PC-3 (cell line): ENCODE results near the gene CCNT1. TPM values are rescaled to one million over a fixed set of nuclear protein-coding genes. Genes with fewer than 3 reads are reported as not detected.
"Not testable (repeated sequence)": the region's sequence is repeated elsewhere in the genome, so short reads cannot be mapped to it uniquely, and the experiment has no call there.

Experiments used
- ATAC-seq: fragments of 200-7000 bp; cut with Tn5 transposase; 2 replicates; pipeline ENCODE4 v1.9.1; 2020; ENCODE audit warnings: mild to moderate bottlenecking, moderate library complexity
- BruUV-seq: library from RNA; stranded (reverse); fragments of 400-500 nt; replicated peaks from 2 replicates; lab custom pipeline; 2021; lab: Mats Ljungman, UMichigan
- CTCF ChIA-PET: fragments of 300-600 bp; sonication (Branson Sonifier 250); formaldehyde crosslinking; loops from one replicate; lab custom pipeline; 2022; ENCODE audit warnings: antibody characterized with exemption; lab: Charles Lee
- POLR2A ChIA-PET: fragments of 300-600 bp; sonication (Branson Sonifier 250); formaldehyde crosslinking; loops from one replicate; lab custom pipeline; 2022; ENCODE audit warnings: antibody characterized with exemption; ENCODE audit not compliant: unreplicated experiment; lab: Charles Lee
- DNase-seq: peaks from one replicate; pipeline ENCODE4 v3.0.0-alpha.2; 2015
- H2AFZ ChIP-seq: fragments of 300-600 bp; sonication (generic); 2 replicates; pipeline ENCODE4 v1.6.0; 2016; ENCODE audit warnings: antibody characterized with exemption, low read length
- H3F3A ChIP-seq: fragments of 300-600 bp; sonication (generic); one replicate; pipeline ENCODE4 v1.6.0; 2017; ENCODE audit warnings: antibody characterized with exemption, low read length, control low read depth, mild to moderate bottlenecking; ENCODE audit not compliant: unreplicated experiment
- H3K27ac ChIP-seq: fragments of 300-600 bp; sonication (generic); 2 replicates; pipeline ENCODE4 v1.5.1; 2016; ENCODE audit warnings: mild to moderate bottlenecking, low read length
- H3K27me3 ChIP-seq: fragments of 300-600 bp; sonication (generic); 2 replicates; pipeline ENCODE4 v1.6.1; 2016; ENCODE audit warnings: low read length, mixed read lengths
- H3K36me3 ChIP-seq: fragments of 300-600 bp; sonication (generic); 2 replicates; pipeline ENCODE4 v1.6.1; 2016; ENCODE audit warnings: low read depth, mixed run types, low read length, mixed read lengths
- H3K4me1 ChIP-seq: fragments of 300-600 bp; sonication (generic); 2 replicates; pipeline ENCODE4 v1.5.1; 2016; ENCODE audit warnings: low read length; ENCODE audit not compliant: insufficient read depth
- H3K4me2 ChIP-seq: fragments of 300-600 bp; sonication (generic); 2 replicates; pipeline ENCODE4 v1.6.0; 2016; ENCODE audit warnings: low read length
- H3K4me3 ChIP-seq: fragments of 300-600 bp; sonication (generic); 2 replicates; pipeline ENCODE4 v1.5.1; 2016; ENCODE audit warnings: mild to moderate bottlenecking, low read length, mixed read lengths
- H3K79me2 ChIP-seq: fragments of 300-600 bp; sonication (generic); 2 replicates; pipeline ENCODE4 v1.6.1; 2017; ENCODE audit warnings: low read length, mixed read lengths
- H3K9ac ChIP-seq: fragments of 300-600 bp; sonication (generic); 2 replicates; pipeline ENCODE4 v1.6.0; 2016; ENCODE audit warnings: mild to moderate bottlenecking, low read length
- H3K9me2 ChIP-seq: fragments of 300-600 bp; sonication (generic); replicated peaks from 2 replicates; pipeline ENCODE4 v1.6.1; 2016; ENCODE audit warnings: mixed run types, low read length, mixed read lengths
- H3K9me3 ChIP-seq: fragments of 300-600 bp; sonication (generic); 2 replicates; pipeline ENCODE4 v1.6.1; 2016; ENCODE audit warnings: low read length, mixed read lengths
- H4K20me1 ChIP-seq: fragments of 300-600 bp; sonication (generic); 2 replicates; pipeline ENCODE4 v1.6.1; 2016; ENCODE audit warnings: low read length, mixed read lengths
- EZH2 ChIP-seq: fragments of 300-600 bp; sonication (generic); IDR thresholded peaks from one replicate; pipeline ENCODE4 v1.6.1; 2017; ENCODE audit warnings: antibody characterized with exemption, mild to moderate bottlenecking, low read length; ENCODE audit not compliant: unreplicated experiment
- EZH2phosphoT487 ChIP-seq: fragments of 300-600 bp; sonication (generic); IDR thresholded peaks from 2 replicates; pipeline ENCODE4 v1.6.1; 2018; ENCODE audit warnings: mild to moderate bottlenecking, antibody characterized with exemption, low read length, borderline replicate concordance
- intact Hi-C: fragments of 100-400 bp; cut with micrococcal nuclease; formaldehyde crosslinking; loops from 2 replicates; pipeline ENCODE4 v1.9.0; 2023
- total RNA-seq: library from RNA; depleted of rRNA; stranded (reverse); fragments of >200 nt; gene quantifications from 2 replicates; pipeline ENCODE4 v1.2.3, GENCODE V29; 2014
- TF ChIP-seq, protein P1 (sequence below): fragments of 300-600 bp; sonication (generic); conservative IDR thresholded peaks from 2 replicates; pipeline ENCODE4 v1.5.1; 2017; ENCODE audit warnings: antibody characterized with exemption, low read depth, mild to moderate bottlenecking, low read length

CCNT1 gene
- total RNA-seq, 1 experiment from 2014 or later, result 20.7 TPM

- no peaks in the 10 kb centered on the region for H3F3A ChIP-seq
- H4K20me1 ChIP-seq, result peaks cover 26% of the 10 kb centered on the region
- peak overlapping the region; percentile 94 for H3K4me3 ChIP-seq
- H3K4me2 ChIP-seq, result peak overlapping the region; percentile 100
- DNase-seq (no peak), ATAC-seq (no peak)
- ChIA-PET POLR2A (no interaction called here), CTCF (no interaction called here)
- H2AFZ ChIP-seq, result peak overlapping the region; percentile 80
- H3K4me1 ChIP-seq, result peaks cover 18% of the 10 kb centered on the region
- peak overlapping the region; percentile 98 for H3K9ac ChIP-seq
- H3K27me3 ChIP-seq, result no peaks in the 10 kb centered on the region
- no peak for TF ChIP-seq EZH2phosphoT487
- TF ChIP-seq, protein P1, sequence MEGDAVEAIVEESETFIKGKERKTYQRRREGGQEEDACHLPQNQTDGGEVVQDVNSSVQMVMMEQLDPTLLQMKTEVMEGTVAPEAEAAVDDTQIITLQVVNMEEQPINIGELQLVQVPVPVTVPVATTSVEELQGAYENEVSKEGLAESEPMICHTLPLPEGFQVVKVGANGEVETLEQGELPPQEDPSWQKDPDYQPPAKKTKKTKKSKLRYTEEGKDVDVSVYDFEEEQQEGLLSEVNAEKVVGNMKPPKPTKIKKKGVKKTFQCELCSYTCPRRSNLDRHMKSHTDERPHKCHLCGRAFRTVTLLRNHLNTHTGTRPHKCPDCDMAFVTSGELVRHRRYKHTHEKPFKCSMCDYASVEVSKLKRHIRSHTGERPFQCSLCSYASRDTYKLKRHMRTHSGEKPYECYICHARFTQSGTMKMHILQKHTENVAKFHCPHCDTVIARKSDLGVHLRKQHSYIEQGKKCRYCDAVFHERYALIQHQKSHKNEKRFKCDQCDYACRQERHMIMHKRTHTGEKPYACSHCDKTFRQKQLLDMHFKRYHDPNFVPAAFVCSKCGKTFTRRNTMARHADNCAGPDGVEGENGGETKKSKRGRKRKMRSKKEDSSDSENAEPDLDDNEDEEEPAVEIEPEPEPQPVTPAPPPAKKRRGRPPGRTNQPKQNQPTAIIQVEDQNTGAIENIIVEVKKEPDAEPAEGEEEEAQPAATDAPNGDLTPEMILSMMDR, result no peak
- TF ChIP-seq EZH2, result no peak
- H3K9me3 ChIP-seq, result peaks cover 6% of the 10 kb centered on the region; the same call in 1 of the 2 replicates
- intact Hi-C loops, result no loop called here
- no peaks in the 10 kb centered on the region for H3K9me2 ChIP-seq
- TSS peak; percentile 90 for BruUV-seq
- H3K79me2 ChIP-seq, result peaks cover 41% of the 10 kb centered on the region
- peak overlapping the region; percentile 85 for H3K27ac ChIP-seq
- H3K36me3 ChIP-seq, result peaks cover 15% of the 10 kb centered on the region
These were observed 767 bp upstream of the CCNT1 start for GRCh38 chr12:48717252-48717695.

DNA sequence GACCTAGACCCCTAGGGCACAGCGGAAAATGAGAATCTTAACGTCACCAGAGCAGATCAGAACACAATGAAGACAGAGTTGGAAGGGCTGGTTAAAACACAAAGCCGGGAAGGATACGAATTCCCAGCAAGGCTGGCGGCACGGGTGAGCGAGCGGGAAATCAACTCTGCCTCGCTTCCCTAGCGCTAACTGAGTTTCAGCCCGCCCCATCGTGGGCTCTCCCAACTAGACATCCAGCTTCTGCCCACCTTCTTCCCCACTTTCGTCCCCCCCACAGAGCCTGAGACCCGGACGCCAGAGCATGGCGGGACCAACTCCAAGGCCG, 377 bp downstream of the CCNT1 start:
- Histone ChIP-seq H4K20me1 (peaks cover 26% of the 10 kb centered on the region), H3K36me3 (peaks cover 22% of the 10 kb centered on the region), H3K4me3 (peak overlapping the region; percentile 94), H3K9me2 (no peaks in the 10 kb centered on the region), H3K27ac (peak overlapping the region; percentile 85), H3K9ac (peak overlapping the region; percentile 98), H3K9me3 (0 out of 2 replicates have a peak, but pooled peaks cover 1% of the 10 kb centered on the region), H3K27me3 (no peaks in the 10 kb centered on the region), H3K4me1 (peaks cover 18% of the 10 kb centered on the region), H2AFZ (peak overlapping the region; percentile 80), H3K4me2 (peak overlapping the region; percentile 100), H3K79me2 (peaks cover 51% of the 10 kb centered on the region), H3F3A (no peaks in the 10 kb centered on the region)
- BruUV-seq, result TSS peak; percentile 73
- ChIA-PET CTCF (no interaction called here), POLR2A (no interaction called here)
- DNase-seq (no peak), ATAC-seq (peak; percentile 52; the same call in 1 of the 2 replicates)
- TF ChIP-seq EZH2phosphoT487 (no peak), EZH2 (no peak)
- TF ChIP-seq, protein P1, result no peak
- intact Hi-C loops, result no loop called here

GRCh38 chr12:48712209-48712608, 4.3 kb downstream of the CCNT1 start:
- no TSS peak for BruUV-seq
- no peak overlapping the region for H3K4me3 ChIP-seq
- H3K9me2 ChIP-seq, result no peaks in the 10 kb centered on the region
- H2AFZ ChIP-seq, result no peak overlapping the region
- H3K27me3 ChIP-seq, result no peaks in the 10 kb centered on the region
- peaks cover 33% of the 10 kb centered on the region for H4K20me1 ChIP-seq
- H3K79me2 ChIP-seq, result peaks cover 87% of the 10 kb centered on the region
- H3K9ac ChIP-seq, result no peak overlapping the region
- no peaks in the 10 kb centered on the region for H3F3A ChIP-seq
- TF ChIP-seq EZH2phosphoT487 (no peak), EZH2 (no peak)
- TF ChIP-seq, protein P1, result no peak
- H3K9me3 ChIP-seq, result no peaks in the 10 kb centered on the region
- POLR2A ChIA-PET, result no interaction called here
- DNase-seq (no peak), ATAC-seq (no peak)
- H3K4me2 ChIP-seq, result no peak overlapping the region
- no peak overlapping the region for H3K27ac ChIP-seq
- peaks cover 31% of the 10 kb centered on the region for H3K36me3 ChIP-seq
- H3K4me1 ChIP-seq, result peaks cover 18% of the 10 kb centered on the region
- intact Hi-C loops, result no loop called here
- CTCF ChIA-PET, result no interaction called here

GRCh38 chr12:48698822-48699221, 17.7 kb downstream of the CCNT1 start:
- H3K79me2 ChIP-seq, result peaks cover 17% of the 10 kb centered on the region
- BruUV-seq, H3K4me2 ChIP-seq, H3K9me3 ChIP-seq, H3F3A ChIP-seq, POLR2A ChIA-PET, H3K4me1 ChIP-seq, H3K4me3 ChIP-seq, H3K27me3 ChIP-seq, intact Hi-C loops, H3K9ac ChIP-seq, DNase-seq, H3K27ac ChIP-seq, H3K9me2 ChIP-seq, ATAC-seq, H2AFZ ChIP-seq, CTCF ChIA-PET, H4K20me1 ChIP-seq: not testable (repeated sequence)
- H3K36me3 ChIP-seq, result peaks cover 49% of the 10 kb centered on the region
